ENCODE data around the gene EPOP.

Gene EPOP

DNA sequence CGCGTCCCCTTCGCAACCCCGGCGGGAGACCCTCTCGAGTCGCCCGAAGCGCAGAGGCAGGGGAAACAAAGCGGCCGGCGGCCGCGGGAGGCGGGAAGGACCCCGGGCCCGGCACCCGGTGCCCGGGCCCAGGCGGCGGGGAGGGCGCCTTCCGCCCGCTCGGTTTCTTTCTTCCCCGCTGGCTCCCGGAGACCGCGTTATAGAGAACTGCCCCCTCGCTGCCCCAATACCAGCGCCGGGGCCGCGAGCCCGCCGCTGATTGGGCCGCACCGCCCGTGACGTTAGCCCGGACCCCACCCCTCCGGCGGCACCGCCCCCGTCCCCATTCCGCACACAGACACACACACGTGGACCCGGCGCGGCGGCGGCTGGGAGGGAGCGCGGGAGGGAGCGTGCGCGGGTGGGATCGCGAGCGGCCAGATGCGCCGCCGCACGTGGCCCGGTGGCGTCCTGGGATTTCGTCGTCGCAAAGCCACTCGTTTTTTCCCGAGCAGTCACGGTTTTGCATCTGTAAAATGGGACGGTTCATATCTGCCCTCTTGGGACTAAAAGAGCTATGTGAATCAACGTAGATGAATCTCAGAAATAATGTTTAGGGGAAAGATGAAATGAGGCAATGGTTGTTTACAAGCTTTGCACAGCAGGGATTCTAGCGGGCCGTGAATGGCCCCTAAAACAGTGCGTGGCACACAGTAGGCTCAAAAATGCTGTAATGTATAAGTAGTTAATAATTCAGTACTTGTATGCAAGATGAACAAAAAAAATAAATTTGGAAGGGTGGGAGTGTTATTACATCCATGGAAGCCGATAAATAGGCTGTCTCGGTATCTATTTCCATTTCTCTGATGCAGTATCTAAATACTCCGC lies at the start of gene EPOP:
Gene EPOP, minus strand, starts transcription at position 209 of the 867 bp plus-strand sequence. CDS start 462 bp downstream, outside the sequence.
- DNase-seq = peak; percentile 96

DNA sequence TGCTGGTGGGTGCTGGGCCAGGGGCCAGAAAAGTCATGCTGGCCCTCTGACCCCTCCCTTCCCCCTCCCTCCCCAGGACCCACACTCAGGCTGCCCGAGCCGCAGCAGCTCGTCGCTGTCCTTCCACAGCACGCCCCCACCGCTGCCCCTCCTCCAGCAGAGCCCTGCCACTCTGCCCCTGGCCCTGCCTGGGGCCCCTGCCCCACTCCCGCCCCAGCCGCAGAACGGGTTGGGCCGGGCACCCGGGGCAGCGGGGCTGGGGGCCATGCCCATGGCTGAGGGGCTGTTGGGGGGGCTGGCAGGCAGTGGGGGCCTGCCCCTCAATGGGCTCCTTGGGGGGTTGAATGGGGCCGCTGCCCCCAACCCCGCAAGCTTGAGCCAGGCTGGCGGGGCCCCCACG lies 47.0 kb upstream of the EPOP start:
- no peak for DNase-seq

DNA sequence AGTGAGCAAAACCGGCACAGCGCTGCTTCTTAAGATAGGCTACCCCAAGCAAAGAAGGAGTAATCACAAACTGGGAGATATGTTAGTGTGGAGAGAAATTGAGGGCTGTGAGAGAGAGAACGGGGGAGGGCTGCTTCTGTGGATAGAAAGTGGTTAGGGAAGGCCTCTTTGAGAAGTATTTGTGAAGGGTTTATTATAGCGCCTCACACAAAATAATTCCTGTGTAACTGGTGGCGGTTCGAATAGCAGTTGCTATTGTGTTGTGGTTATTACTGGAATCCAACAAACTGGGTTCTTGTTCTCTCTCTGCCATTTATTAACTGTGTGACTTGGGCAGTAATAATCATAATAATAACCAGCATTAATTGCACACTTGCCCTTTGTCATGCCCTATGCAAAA lies 46.2 kb upstream of the EPOP start:
- no peak for DNase-seq

DNA sequence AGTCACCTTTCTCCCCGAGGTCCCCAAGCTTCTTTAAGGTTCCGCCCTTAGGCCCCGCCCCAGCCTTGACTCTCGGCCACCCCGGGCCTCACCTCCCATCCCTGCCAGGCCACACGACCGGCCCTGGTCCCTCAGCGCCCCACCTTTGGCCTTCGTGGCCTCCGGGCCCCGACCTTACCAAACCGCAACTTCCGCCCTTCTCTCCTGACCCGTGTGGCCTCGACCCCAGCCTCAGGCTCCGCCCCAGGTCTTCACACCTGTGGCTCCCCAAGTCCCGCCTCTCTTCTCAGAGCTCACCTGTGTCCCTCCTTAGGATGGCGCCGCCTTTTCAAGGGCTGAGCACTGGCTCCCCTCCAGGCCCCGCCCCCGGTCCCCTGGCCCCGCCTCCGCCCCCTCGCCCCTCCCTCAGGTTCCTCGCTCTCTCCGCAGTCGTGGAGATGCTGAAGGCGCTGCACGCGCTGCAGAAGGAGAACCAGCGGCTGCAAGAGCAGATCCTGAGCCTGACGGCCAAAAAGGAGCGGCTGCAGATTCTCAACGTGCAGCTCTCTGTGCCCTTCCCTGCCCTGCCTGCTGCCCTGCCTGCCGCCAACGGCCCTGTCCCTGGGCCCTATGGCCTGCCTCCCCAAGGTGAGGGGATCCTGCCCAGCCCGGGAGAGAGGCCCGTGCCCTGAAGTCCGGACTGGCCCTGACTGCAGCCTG lies 45.3 kb upstream of the EPOP start:
- DNase-seq = no peak

DNA sequence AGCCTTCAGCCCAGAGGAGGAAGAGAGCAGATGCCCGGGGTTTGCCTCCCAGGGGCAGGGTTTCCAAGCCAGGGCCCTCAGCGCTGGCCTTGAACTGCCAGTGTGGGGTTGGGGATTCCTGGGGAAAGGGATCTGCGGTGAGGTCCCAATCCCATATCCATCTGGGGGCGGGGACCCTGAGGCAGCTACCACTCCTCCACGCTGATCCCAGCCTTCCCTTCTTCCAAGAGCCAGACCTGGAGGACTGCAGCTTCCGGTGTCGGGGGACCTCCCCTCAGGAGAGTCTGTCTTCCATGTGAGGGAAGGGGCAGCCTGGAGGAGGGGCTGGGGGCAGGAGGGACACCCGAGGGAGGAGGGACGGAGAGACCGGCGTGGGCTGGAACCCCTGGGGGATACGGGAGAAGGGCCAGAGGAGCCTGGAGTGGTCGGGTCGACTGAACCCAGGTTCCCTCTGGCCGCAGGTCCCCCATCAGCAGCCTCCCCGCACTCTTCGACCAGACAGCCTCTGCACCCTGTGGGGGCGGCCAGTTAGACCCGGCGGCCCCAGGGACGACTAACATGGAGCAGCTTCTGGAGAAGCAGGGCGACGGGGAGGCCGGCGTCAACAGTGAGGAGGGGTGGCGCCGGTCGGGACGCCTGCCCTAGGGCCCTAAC lies 44.7 kb upstream of the EPOP start:
- no peak for DNase-seq

DNA sequence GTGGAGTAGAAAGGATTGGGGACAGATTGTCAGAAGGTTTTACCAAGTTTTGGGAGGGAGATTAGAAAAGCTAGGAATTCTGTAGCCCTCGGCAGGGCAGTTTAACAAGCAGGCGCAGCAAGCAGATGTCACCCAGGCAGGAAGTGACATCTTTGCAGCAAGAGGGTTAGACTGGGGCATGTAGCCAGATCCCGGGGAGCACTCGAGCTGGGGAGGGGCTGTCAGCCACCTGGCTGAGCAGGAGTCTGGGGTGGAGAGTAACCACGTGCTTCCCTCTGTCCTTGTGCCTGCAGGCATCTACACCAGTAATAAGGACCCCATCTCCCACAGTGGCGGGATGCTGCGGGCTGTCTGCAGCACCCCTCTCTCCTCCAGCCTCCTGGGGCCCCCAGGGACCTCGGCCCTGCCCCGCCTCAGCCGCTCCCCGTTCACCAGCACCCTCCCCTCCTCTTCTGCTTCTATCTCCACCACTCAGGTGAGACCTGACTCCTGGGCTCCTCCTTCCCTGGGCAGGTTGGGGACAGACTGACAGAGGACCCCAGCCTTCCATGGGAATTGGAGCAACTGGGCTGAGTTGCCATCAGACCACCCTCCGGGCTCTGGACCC lies 42.5 kb upstream of the EPOP start:
- no peak for DNase-seq

DNA sequence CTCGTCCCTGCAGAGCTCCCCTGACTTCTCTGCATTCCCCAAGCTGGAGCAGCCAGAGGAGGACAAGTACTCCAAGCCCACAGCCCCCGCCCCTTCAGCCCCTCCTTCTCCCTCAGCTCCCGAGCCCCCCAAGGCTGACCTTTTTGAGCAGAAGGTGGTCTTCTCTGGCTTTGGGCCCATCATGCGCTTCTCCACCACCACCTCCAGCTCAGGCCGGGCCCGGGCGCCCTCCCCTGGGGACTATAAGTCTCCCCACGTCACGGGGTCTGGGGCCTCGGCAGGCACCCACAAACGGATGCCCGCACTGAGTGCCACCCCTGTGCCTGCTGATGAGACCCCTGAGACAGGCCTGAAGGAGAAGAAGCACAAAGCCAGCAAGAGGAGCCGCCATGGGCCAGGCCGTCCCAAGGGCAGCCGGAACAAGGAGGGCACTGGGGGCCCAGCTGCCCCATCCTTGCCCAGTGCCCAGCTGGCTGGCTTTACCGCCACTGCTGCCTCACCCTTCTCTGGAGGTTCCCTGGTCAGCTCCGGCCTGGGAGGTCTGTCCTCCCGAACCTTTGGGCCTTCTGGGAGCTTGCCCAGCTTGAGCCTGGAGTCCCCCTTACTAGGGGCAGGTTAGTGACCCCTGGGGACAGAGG lies 41.7 kb upstream of the EPOP start:
- no peak for DNase-seq

DNA sequence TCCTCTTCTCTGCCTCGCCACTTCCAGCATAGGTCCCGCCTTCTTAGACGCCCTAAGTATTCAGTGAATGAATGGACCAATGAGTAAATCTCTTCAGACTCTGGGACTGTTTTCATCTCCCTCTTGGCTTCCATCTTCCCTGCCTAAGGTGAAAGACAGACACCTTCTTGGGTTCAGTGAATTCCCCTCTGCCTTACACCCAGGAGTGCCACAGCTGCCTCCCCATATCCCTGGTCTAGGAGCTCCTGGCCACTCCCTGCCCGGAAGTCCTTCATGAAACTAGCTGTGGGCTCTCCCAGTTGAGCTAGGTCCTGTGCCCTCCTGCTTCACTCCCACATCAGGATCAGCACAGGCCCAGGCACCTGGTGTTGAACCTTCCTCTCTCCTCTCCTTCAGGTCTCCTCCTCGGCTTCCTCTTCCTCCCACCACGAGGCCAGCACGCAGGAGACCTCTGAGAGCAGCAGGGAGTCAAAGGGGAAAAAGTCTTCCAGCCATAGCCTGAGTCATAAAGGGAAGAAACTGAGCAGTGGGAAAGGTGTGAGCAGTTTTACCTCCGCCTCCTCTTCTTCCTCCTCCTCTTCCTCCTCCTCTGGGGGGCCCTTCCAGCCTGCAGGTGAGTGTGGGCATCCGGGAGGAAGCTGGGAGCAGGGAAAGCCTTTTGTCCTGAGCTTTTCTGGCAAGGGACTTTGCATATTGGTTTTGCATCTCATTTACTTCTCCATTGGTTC lies 40.6 kb upstream of the EPOP start:
- no peak for DNase-seq

DNA sequence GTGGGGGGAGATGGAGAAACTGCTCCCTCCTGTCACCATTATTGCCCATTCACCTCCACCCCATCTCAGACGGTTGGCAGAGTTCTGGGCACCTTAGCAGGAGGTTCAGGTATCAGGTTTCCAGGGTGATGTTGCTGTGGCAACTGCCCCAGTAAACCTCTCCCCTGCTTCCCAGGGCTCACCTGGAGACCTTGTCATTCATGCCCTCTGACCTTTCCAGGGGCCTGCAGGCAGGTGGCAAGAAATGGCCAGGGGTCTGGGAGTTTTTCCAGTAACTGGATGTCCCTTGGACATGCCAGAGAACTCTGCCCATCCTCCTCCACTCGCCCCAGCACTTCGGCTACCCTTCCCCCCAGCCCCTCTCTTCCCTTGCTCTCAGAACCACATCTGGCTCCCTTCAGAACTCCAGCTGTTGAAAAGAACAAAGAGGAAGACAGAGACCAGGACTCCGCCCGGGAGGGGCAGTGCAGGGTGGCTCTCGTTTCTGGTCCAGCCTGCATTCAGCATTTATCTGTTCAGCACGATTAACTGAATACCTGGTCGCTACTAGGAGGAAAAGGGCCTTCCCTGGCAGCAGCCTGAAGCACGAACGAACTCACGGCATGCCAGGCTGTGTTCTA lies 38.8 kb upstream of the EPOP start:
- DNase-seq = no peak

DNA sequence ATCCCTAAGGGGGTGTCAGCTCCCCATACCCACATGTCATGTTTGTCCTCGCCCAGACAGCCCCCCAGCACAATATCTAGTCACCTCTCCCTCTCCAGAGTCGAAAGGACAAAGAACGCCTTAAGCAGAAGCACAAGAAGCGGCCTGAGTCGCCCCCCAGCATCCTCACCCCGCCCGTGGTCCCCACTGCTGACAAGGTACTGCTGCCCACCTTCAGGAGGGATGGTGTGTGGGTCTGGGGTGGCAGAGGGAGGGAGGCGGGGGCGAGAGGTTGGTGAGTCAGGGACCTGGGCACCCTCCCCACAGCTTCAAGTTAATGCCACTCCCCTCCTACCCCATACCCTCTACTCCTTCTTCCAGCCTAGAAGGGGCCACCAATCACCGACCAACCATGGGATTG lies 37.8 kb upstream of the EPOP start:
- DNase-seq = no peak

DNA sequence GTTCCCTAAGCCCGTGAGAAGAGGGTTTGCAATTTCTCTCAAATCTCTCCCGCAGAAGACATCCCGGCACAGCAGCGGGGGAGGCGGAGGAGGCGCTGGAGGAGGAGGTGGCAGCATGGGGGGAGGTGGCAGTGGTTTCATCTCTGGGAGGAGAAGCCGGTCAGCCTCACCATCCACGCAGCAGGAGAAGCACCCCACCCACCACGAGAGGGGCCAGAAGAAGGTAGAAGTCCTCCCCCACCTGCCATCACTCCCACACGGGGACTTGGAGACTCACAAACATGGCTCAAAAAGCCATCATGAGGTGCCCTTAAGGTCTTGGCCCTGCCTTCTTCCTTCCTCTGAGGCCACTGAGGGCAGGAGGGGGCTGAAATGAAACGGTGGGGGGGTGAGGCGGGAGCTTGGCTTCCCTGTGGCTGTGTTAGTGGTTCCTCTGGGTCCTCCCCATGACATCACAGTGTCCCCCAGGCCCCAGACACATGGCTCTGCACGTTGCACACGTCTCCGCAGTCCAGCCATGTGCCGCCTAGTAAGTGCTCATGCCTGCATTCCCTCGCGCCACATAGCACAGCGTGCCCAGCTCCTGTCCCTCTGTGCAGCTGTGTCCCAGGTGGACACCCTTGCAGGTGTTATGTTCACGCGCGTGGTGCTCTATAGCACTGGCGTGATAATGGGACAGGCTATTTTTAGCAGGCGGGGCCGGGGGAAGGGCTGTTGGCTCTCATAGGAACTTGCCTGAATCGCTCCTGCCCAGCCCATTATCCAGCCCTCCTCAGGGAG lies 37.2 kb upstream of the EPOP start:
- DNase-seq = no peak

DNA sequence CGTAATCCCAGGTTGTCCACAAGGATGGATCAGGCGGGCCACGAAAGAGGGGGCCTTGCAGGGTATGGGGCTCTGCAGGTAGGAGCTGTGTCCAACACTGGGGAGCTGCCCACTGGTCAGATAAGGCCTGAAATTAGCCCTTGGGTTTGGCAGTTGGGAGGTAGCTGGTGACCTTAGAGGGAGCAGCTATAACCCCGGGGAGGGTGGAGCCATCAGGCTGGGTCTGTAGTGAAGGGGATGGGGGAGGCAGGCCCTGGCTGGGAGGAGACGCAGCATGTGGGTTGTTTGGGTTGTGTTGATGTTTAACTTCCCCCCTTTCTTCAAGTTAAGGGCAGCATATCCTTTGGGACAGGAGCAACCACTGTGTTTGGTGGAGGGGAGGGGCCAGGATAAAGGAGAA lies 36.2 kb upstream of the EPOP start:
- DNase-seq = no peak

DNA sequence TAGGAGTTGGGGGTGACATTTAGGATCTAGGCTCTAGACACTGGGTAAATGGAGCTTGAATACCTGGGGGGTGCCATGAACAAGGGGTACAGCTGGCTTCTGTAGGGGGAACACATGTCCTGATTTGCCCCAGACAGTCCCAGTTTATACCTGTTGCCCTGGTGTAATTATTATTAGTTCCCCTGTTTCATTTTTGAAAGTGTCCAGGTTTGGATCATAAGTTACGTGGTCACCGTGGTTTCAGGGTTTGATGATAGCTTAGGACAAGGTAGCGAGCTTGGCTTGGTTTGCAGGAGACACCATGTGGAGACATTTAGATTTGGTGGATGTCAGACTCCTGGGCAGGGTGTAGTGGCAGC lies 35.8 kb upstream of the EPOP start:
- no peak for DNase-seq

DNA sequence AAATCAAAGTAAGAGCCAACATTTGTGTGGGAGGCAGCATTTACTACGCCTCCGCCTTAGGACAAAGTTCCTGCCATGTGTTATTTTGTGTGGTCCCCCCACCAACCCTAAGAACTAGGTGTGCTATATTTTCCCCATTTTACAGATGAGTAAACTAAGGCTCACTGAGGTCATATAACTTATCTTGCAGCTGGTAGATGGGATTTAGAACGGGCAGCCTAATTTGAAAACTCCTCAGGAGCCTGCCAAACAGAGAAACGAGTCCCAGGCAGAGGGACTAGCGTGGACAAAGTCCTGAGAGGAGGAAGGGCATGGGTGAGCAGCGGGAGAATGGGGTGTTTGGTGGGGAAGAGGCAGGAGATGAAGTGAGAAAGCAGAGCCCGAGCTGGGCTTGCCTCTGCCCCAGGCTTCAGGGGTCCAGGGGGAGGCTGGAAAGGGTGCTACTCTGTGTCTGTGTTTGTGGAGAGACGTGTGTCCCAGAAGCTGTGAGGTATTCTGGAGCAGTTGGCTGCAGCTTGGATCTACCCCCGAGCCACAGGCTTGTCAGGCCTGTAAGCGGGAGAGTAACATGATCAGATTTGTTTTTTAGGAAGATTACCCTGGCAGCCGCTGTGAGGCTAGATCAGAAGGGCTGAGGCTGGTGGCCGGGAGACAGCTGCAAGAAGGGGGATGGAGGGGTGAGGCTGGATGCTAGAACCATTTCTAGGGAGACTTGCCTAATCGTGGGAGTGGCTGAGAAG lies 35.3 kb upstream of the EPOP start:
- no peak for DNase-seq

DNA sequence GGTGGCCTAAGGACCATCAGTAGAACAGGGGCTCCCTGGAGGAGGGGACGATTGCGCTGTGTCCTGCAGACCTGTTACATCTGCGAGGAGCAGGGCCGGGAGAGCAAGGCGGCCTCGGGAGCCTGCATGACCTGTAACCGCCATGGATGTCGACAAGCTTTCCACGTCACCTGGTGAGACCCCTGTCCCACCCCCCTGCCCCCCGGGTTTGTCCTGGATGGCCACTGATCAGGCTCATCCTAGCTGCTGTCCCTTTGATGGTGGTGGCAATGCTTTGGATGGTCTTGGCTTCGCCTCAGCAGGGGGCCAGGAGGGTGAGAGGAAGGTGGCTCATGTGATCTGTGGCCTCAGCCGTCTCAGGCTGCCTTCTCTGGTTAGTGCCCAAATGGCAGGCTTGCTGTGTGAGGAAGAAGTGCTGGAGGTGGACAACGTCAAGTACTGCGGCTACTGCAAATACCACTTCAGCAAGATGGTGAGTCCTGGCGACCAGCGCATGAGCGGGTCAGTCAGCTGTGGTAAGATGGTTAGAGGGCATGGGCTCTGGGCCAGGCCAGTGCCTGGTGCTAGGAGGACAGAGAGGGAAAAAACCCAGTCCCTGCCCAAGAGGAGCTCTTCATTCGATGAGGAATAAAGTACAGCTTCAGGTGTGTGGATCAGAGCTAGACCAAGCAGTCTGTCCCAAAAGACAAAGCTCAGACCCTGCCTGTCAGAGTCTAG lies 34.5 kb upstream of the EPOP start:
- DNase-seq = no peak

DNA sequence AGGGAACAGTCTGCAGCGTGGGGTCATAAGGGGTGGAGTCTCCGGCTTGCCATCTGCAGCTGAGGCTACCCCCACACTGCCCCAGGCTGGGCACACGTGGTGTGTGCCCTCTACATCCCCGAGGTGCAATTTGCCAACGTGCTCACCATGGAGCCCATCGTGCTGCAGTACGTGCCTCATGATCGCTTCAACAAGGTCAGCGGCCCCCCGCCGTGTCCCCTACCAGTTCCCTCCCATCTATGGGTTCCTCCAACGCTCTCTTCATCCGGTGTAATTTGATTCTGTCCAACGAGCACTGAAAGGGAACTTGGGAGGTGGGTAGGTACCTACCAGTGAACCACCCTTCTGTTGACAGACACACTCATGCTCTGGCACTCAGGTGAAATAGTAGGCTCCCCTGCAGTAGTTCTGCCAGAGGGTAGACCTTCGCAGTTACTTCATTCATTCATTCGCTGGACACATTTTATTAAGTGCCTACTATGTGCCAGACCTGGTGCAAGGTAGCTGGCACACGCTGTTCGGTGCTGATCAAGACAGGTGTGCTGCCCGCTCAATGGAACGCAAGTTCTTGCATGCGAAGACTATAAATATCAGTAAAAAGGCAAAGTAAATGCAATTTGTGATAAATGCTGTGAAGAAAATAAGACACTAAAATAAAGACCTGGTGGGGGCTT lies 33.1 kb upstream of the EPOP start:
- DNase-seq = no peak

DNA sequence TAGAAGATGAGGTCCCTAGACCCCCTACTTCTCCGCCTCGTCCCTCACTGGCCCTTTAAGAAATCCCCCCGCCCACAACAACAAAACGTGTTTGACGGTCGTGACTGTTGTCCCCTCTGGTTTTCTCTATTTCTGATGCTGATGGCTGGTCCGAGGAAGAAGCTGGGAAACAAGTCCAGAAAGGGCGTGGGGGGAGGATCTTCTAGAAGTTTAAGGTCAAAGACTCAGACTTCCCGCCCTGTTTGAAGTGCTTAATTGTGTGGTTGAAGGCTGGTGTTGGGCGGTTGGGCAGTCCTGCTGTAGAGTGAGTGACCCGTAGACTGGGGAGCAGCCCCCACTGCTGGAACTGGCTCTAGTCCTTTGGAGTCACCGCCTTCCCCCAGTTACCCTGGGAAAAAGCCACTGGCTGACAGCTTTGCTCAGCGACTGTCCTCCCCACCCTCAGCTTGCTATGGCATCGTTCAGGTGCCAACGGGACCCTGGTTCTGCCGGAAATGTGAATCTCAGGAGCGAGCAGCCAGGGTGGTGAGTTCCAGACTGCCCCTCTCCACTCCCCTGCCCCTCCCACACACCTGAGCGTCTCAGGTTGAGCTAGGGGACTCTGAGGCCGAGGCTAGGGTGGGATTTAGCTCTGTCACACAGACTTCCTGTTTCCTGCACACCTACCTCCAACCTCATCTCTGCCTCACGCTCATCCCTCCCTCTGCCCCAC lies 31.9 kb upstream of the EPOP start:
- DNase-seq = peak; percentile 45

DNA sequence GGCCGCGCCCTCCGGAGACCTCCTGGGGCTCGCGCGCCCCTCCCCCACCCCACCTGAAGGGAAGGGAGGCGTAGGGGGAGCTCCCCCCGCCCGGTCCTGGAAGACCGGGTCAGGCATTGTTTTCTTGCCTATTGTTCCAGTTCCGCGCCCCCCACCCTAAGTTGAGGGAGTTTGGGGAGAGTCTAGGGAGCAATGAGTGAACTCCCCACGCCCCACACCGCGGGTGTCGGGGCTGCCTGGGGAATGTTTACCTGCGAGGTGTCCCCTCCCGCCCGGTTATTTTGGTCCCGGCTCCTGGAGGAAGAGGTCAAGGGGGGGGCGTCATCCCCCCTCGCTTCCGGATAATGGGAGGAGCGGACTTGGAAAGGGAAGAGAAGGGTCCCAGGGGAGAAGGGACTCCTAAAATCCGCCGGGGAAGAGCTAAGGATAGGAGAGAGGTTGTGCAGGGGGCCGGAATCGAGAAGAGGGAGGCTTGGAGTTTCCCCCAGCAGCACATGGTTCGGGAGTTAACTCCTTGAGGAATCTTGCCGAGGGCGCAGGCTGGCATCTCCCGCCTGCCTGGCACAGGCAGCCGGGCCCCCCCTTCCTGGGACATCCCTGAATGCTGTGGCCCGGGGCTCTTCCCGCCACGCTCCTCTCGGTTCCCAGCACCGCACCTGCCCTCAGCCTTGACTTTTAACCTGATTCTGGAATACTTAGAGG lies 31.2 kb upstream of the EPOP start:
- DNase-seq = peak; percentile 41

Measured in RPMI8226 (cell line).